Adrenal gland (tissue), 12 donors: ENCODE data around the gene DHRS1. TPM values are rescaled to one million over a fixed set of nuclear protein-coding genes. Genes with fewer than 3 reads are reported as not detected.
A peak's percentile ranks its signal among the peaks of the same experiment; 100 is the strongest.

ENCODE experiments used
- DNase-seq, 7 donors: peaks; one replicate each; pipeline ENCODE4 v3.0.0-alpha.2; 2019 to 2020
- H3K27ac ChIP-seq, 5 donors: fragments of 200-600 bp; sonication (generic) in 4 of 5; 1 replicate in 3 of 5; 2 replicates in 2 of 5; pipeline versions ENCODE4 v1.5.1 to v1.8.0; 2016 to 2020; ENCODE audit warnings: mild to moderate bottlenecking in 1 of 5
- H3K27me3 ChIP-seq: fragments of 200-600 bp; 2 replicates; pipeline ENCODE4 v1.8.0; 2021
- H3K36me3 ChIP-seq, 2 donors: fragments of 200-600 bp; replicated peaks in 1 of 2; 1 replicate in 1 of 2; 2 replicates in 1 of 2; pipeline versions ENCODE4 v1.5.1 to v1.8.0; 2018 to 2022
- H3K4me1 ChIP-seq, 2 donors: fragments of 200-600 bp; replicated peaks in 1 of 2; 1 replicate in 1 of 2; 2 replicates in 1 of 2; pipeline versions ENCODE4 v1.5.1 to v1.8.0; 2018 to 2021
- H3K4me3 ChIP-seq, 4 donors: fragments of 200-600 bp; sonication (generic) in 3 of 4; one replicate each; pipeline ENCODE4 v1.5.1; 2016 to 2018
- H3K9me3 ChIP-seq, 3 donors: fragments of 200-600 bp; sonication (generic) in 1 of 3; replicated peaks in 1 of 3; 1 replicate in 2 of 3; 2 replicates in 1 of 3; pipeline versions ENCODE4 v1.5.1 to v1.8.0; 2016 to 2021
- CTCF ChIP-seq, 6 experiments: fragments of 450-650 bp in 4 of 6; fragments of 200-600 bp in 2 of 6; sonication (generic) in 1 of 6; IDR thresholded peaks; 1 replicate in 5 of 6; 2 replicates in 1 of 6; pipeline versions ENCODE4 v1.5.1 to v1.8.0; 2016 to 2021; ENCODE audit warnings: antibody characterized with exemption in 6 of 6, mild to moderate bottlenecking in 2 of 6, moderate library complexity in 1 of 6
- POLR2A ChIP-seq, 2 donors: fragments of 450-650 bp; IDR thresholded peaks; one replicate each; pipeline ENCODE4 v1.6.1; 2017; ENCODE audit warnings: antibody characterized with exemption in 2 of 2, mild to moderate bottlenecking in 2 of 2, moderate library complexity in 1 of 2
- WGBS, 4 donors: extraction: QIAGEN DNeasy Blood & Tissue Kit in 2 of 4; methylation state at CpG; one replicate each; pipeline versions ENCODE4 v1.1.5 to v1.1.7; 2013 to 2017; 5-methylcytosine and 5-hydroxymethylcytosine counted together
- intact Hi-C, 2 donors: fragments of 100-400 bp; cut with DNase I; formaldehyde crosslinking; loops; one replicate each; pipeline versions ENCODE4 v1.14.1 to v1.15.0; 2022 to 2023
- polyA plus RNA-seq, 3 donors: library from polyadenylated mRNA; stranded (reverse); fragments of 200-250 nt in 2 of 3; fragments of 350-450 nt in 1 of 3; fragmentation: Illumina TruSeq in 1 of 3; extraction: RNeasy Lipid Tissue Mini Kit (QIAGEN cat#74804) in 1 of 3; gene quantifications; one replicate each; pipeline ENCODE4 v1.2.3, GENCODE V29; 2013 to 2014
- total RNA-seq, 9 donors: library from RNA; depleted of rRNA in 4 of 9; stranded (reverse); fragments of >200 nt in 4 of 9; fragments of 120-200 nt in 1 of 9; fragmentation: NEBNext Ultra II Directional in 1 of 9; extraction: Animal tissue kit (Norgen Biotek cat#: 25700) in 1 of 9; gene quantifications; one replicate each; pipeline versions ENCODE4 v1.1.0 to v1.2.4, GENCODE V29; 2013 to 2023
- donor health status: healthy with polysubstance abuse.
- donor health status: Bipolar disorder and iron deficiency.
- donor health status: DM: yes; HTN: yes; CAD: no.
- donor health status: DM: no; HTN: no; CAD: no.
- donor health status: DM: no; HTN: no; CAD: no.
- donor health status: DM: yes; HTN: yes; CAD: no.

DHRS1 gene
- total and polyA plus RNA-seq, 12 donors: 11.4 to 68.1 (median 36.8) TPM

DNA sequence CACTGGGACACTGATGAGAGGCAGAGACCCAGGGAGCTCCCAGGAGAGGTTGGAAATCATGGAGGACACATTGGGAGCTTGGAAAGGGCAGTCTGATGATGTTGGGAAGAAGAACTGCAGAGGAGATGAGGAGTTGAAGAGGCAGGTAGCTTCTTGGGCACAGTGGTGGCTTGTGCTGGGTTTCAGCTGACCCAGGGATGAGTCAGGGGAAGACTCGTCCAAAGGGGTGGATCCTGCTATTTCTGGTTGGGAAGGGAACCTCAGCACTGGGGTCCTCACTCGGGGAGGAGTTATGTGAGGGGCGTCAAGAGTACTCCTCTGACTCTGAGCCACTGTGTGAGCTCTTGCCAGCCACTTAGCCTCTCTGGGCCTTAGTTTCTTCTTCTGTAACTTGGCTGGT, 23.8 kb upstream of the DHRS1 start:
- TF ChIP-seq POLR2A (IDR thresholded peaks at IDR 0.05) (no peak), CTCF (IDR thresholded peaks at IDR 0.05) (no peak)
- H3K27ac ChIP-seq: no peak overlapping the region
- H3K36me3 ChIP-seq: no peaks in the 10 kb centered on the region
- H3K27me3 ChIP-seq: no peaks in the 10 kb centered on the region
- H3K4me1 ChIP-seq: no peaks in the 10 kb centered on the region
- WGBS, 4 donors: 58 to 68% (median 61%) methylated on average over 2 to 3 of the region's 3 CpGs
- no peak overlapping the region for H3K4me3 ChIP-seq
- no peaks in the 10 kb centered on the region for H3K9me3 ChIP-seq
- intact Hi-C loops: no loop called here
- no peak for DNase-seq

- WGBS, 4 donors: 84 to 92% (median 85%) methylated on average over 7 to 10 of the region's 10 CpGs
- TF ChIP-seq CTCF (IDR thresholded peaks at IDR 0.05) (no peak), POLR2A (IDR thresholded peaks at IDR 0.05) (no peak)
- Histone ChIP-seq H3K27ac (no peak overlapping the region), H3K36me3 (no peaks in the 10 kb centered on the region), H3K4me3 (no peak overlapping the region), H3K4me1 (peaks cover 0 to 6% of the 10 kb centered on the region in 2 donors), H3K27me3 (no peaks in the 10 kb centered on the region), H3K9me3 (no peaks in the 10 kb centered on the region)
- intact Hi-C loops: no loop called here
- no peak for DNase-seq
These were observed 23.1 kb upstream of the DHRS1 start for GRCh38 chr14:24322672-24323071.

DNA sequence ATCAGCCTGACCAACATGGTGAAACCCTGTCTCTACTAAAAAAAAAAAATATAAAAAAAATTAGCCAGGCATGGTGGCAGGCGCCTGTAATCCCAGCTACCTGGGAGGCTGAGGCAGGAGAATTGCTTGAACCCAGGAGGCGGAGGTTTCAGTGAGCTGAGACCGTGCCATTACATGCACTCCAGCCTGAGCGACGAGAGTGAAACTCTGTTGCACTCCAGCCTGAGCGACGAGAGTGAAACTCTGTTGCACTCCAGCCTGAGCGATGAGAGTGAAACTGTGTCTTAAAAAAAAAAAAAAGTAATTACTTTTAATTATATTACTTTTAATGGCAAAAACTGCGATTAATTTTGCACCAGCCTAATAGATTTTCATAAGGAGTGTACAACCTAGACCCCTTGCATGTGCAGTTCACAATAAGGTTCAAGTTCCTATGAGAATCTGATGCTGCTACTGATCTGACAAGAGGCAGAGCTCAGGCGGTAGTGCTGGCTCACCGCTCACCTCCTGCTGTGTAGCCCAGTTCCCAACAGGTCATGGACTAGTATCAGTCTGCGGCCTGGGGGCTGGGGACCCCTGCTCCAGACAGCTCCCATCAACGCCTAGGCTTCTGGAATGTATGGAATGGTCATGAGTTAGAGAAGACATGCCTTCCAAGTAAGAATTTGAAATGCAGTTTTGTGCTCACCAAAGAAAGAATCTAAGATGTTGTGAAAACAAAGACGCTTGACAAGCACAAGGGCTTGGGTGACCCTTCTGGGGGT, 21.8 kb upstream of the DHRS1 start:
- Histone ChIP-seq H3K4me1 (peaks cover 0 to 17% of the 10 kb centered on the region in 2 donors), H3K9me3 (no peaks in the 10 kb centered on the region), H3K36me3 (no peaks in the 10 kb centered on the region), H3K27me3 (no peaks in the 10 kb centered on the region), H3K4me3 (no peak overlapping the region), H3K27ac (no peak overlapping the region)
- no peak for TF ChIP-seq POLR2A (IDR thresholded peaks at IDR 0.05)
- no peak for TF ChIP-seq CTCF (IDR thresholded peaks at IDR 0.05)
- intact Hi-C loops: no loop called here
- WGBS, 4 donors: 81 to 90% (median 83%) methylated on average over 14 of the region's 14 CpGs
- no peak for DNase-seq

- 78 to 83% (median 80%) methylated on average over 3 of the region's 3 CpGs for WGBS, 4 donors
- H3K9me3 ChIP-seq: no peaks in the 10 kb centered on the region
- peak in 1 of 7 donors; percentile 52 for DNase-seq
- no peak overlapping the region for H3K4me3 ChIP-seq
- intact Hi-C loops: no loop called here
- no peaks in the 10 kb centered on the region for H3K27me3 ChIP-seq
- H3K4me1 ChIP-seq: peaks cover 0 to 23% of the 10 kb centered on the region in 2 donors
- H3K36me3 ChIP-seq: no peaks in the 10 kb centered on the region
- no peak for TF ChIP-seq POLR2A (IDR thresholded peaks at IDR 0.05)
- no peak for TF ChIP-seq CTCF (IDR thresholded peaks at IDR 0.05)
- H3K27ac ChIP-seq: peak overlapping the region in 2 of 5 donors; percentile 10 to 68
These were observed 17.8 kb upstream of the DHRS1 start for GRCh38 chr14:24317141-24317928.
